Glutamatergic neuron (in vitro differentiated cells): ENCODE data around the gene CDK6. TPM values are rescaled to one million over a fixed set of nuclear protein-coding genes. Genes with fewer than 3 reads are reported as not detected.
A peak's percentile ranks its signal among the peaks of the same experiment; 100 is the strongest.

Source experiments
- DNase-seq: peaks from one replicate; pipeline ENCODE4 v3.0.0; 2022
- H3K27ac Mint-ChIP-seq: one replicate; pipeline ENCODE4 v1.8.0; 2020; ENCODE audit warnings: mild to moderate bottlenecking, mixed read lengths, inconsistent platforms; ENCODE audit not compliant: unreplicated experiment
- H3K27me3 Mint-ChIP-seq: one replicate; pipeline ENCODE4 v1.8.0; 2020; ENCODE audit warnings: mild to moderate bottlenecking, moderate library complexity, mixed read lengths, inconsistent platforms; ENCODE audit not compliant: unreplicated experiment
- H3K36me3 Mint-ChIP-seq: one replicate; pipeline ENCODE4 v1.8.0; 2020; ENCODE audit warnings: mild to moderate bottlenecking, mixed read lengths, inconsistent platforms; ENCODE audit not compliant: unreplicated experiment
- H3K4me1 Mint-ChIP-seq: one replicate; pipeline ENCODE4 v1.8.0; 2020; ENCODE audit warnings: mild to moderate bottlenecking, low read depth, mixed read lengths, inconsistent platforms; ENCODE audit not compliant: unreplicated experiment
- H3K4me3 Mint-ChIP-seq: one replicate; pipeline ENCODE4 v1.8.0; 2020; ENCODE audit warnings: mild to moderate bottlenecking, mixed read lengths, inconsistent platforms; ENCODE audit not compliant: unreplicated experiment
- H3K9me3 Mint-ChIP-seq: one replicate; pipeline ENCODE4 v1.8.0; 2020; ENCODE audit warnings: mild to moderate bottlenecking, moderate library complexity, mixed read lengths, inconsistent platforms; ENCODE audit not compliant: unreplicated experiment
- total RNA-seq: library from RNA; stranded (reverse); fragmentation: NEBNext Ultra II Directional; extraction: Animal tissue kit (Norgen Biotek cat#: 25700); gene quantifications from one replicate; pipeline ENCODE4 v1.2.1, GENCODE V29; 2021; ENCODE audit not compliant: unreplicated experiment
- TF ChIP-seq, protein P1 (sequence below): fragments of 200-600 bp; sonication (generic); IDR thresholded peaks from one replicate; pipeline ENCODE4 v1.5.0; 2021; ENCODE audit not compliant: partially characterized antibody, unreplicated experiment

Gene CDK6
- total RNA-seq, 1 donor from 2014 or later: 111 TPM

GRCh38 chr7:92697414-92697813, 139.0 kb downstream of the CDK6 start:
- Mint-ChIP-seq H3K4me1 (peaks cover 42% of the 10 kb centered on the region), H3K27ac (no peak overlapping the region), H3K9me3 (peaks cover 6% of the 10 kb centered on the region), H3K27me3 (no peaks in the 10 kb centered on the region), H3K4me3 (peak overlapping the region; percentile 8), H3K36me3 (peaks cover 9% of the 10 kb centered on the region)
- DNase-seq: no peak
- TF ChIP-seq, protein P1, sequence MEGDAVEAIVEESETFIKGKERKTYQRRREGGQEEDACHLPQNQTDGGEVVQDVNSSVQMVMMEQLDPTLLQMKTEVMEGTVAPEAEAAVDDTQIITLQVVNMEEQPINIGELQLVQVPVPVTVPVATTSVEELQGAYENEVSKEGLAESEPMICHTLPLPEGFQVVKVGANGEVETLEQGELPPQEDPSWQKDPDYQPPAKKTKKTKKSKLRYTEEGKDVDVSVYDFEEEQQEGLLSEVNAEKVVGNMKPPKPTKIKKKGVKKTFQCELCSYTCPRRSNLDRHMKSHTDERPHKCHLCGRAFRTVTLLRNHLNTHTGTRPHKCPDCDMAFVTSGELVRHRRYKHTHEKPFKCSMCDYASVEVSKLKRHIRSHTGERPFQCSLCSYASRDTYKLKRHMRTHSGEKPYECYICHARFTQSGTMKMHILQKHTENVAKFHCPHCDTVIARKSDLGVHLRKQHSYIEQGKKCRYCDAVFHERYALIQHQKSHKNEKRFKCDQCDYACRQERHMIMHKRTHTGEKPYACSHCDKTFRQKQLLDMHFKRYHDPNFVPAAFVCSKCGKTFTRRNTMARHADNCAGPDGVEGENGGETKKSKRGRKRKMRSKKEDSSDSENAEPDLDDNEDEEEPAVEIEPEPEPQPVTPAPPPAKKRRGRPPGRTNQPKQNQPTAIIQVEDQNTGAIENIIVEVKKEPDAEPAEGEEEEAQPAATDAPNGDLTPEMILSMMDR: no peak

GRCh38 chr7:92697012-92697411, 139.4 kb downstream of the CDK6 start:
- peak overlapping the region; percentile 8 for H3K4me3 Mint-ChIP-seq
- no peaks in the 10 kb centered on the region for H3K27me3 Mint-ChIP-seq

DNA sequence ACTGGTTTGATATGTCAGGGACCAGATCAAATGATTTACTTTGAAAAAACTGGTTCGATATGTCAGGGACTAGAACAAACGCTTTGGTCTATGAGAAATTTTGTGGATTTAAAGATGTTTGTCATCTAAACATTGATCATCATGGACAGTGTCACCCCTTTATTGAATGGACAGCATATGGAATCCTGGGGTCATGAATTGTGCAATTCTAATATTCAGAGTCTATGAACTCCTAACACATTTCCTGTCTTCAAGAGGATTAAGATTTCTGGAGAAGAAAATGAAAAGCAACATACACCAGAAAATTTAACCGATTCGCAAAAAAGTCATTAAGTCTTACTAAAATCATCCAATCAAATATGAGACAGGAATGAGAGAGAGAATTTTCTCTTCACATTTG, 139.8 kb downstream of the CDK6 start:
- TF ChIP-seq, protein P1: no peak
- Mint-ChIP-seq H3K27ac (no peak overlapping the region), H3K4me3 (peak overlapping the region; percentile 23), H3K27me3 (no peaks in the 10 kb centered on the region), H3K4me1 (peaks cover 42% of the 10 kb centered on the region), H3K9me3 (peaks cover 6% of the 10 kb centered on the region), H3K36me3 (peaks cover 6% of the 10 kb centered on the region)
- DNase-seq: no peak

More at GRCh38 chr7:92697012-92697411, 139.4 kb downstream of the CDK6 start:
- TF ChIP-seq, protein P1: no peak
- Mint-ChIP-seq H3K4me1 (peaks cover 42% of the 10 kb centered on the region), H3K36me3 (peaks cover 9% of the 10 kb centered on the region), H3K9me3 (peaks cover 6% of the 10 kb centered on the region), H3K27ac (no peak overlapping the region)
- no peak for DNase-seq

GRCh38 chr7:92695308-92696261, 140.8 kb downstream of the CDK6 start:
- H3K9me3 Mint-ChIP-seq: peaks cover 5% of the 10 kb centered on the region
- H3K4me3 Mint-ChIP-seq: peak overlapping the region; percentile 82
- H3K27me3 Mint-ChIP-seq: no peaks in the 10 kb centered on the region
- peaks cover 5% of the 10 kb centered on the region for H3K36me3 Mint-ChIP-seq
- peaks cover 41% of the 10 kb centered on the region for H3K4me1 Mint-ChIP-seq
- DNase-seq: peak; percentile 24
- TF ChIP-seq, protein P1: no peak
- H3K27ac Mint-ChIP-seq: peak overlapping the region; percentile 74

DNA sequence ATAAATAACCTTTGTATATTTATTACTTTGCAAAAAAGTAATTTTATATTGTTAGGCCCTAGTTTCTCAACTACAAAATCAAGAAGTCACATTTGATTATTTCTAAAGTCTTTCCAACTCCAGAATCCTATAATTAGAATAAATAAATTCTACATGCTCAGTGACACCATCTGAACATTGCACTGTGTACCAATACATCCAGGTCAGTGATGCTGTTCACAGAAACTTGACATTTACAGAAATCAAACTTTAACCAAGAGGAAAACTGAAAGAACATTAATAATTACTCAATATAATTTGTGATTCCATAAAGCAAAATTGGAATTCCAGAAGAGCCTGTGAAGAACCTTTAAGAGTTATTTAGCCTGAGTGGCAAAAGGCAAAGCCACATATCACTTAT, 142.2 kb downstream of the CDK6 start:
- Mint-ChIP-seq H3K9me3 (peaks cover 5% of the 10 kb centered on the region), H3K27ac (no peak overlapping the region), H3K4me3 (no peak overlapping the region), H3K4me1 (peaks cover 30% of the 10 kb centered on the region), H3K27me3 (no peaks in the 10 kb centered on the region), H3K36me3 (peaks cover 15% of the 10 kb centered on the region)
- TF ChIP-seq, protein P1: no peak
- DNase-seq: no peak
